Ascending aorta (tissue), 2 donors: Measurements from ENCODE around the gene NKD1. TPM values are rescaled to one million over a fixed set of nuclear protein-coding genes. Genes with fewer than 3 reads are reported as not detected.

Experiments
- DNase-seq, 2 donors: peaks; one replicate each; pipeline ENCODE4 v3.0.0-alpha.2; 2019; ENCODE audit warnings: low spot score in 2 of 2
- H3K27ac ChIP-seq, 2 donors: fragments of 200-600 bp; sonication (generic); one replicate each; pipeline ENCODE4 v1.5.1; 2016 to 2017; ENCODE audit warnings: mild to moderate bottlenecking in 1 of 2
- H3K27me3 ChIP-seq: fragments of 200-600 bp; sonication (generic); one replicate; pipeline ENCODE4 v1.5.1; 2017
- H3K36me3 ChIP-seq, 2 donors: fragments of 200-600 bp; sonication (generic); one replicate each; pipeline ENCODE4 v1.5.1; 2016
- H3K4me1 ChIP-seq, 2 donors: fragments of 200-600 bp; sonication (generic); one replicate each; pipeline ENCODE4 v1.5.1; 2016 to 2017; ENCODE audit warnings: mild to moderate bottlenecking in 1 of 2
- H3K4me3 ChIP-seq, 2 donors: fragments of 200-600 bp; sonication (generic); one replicate each; pipeline ENCODE4 v1.5.1; 2016 to 2017; ENCODE audit warnings: mild to moderate bottlenecking in 1 of 2
- H3K9me3 ChIP-seq, 2 donors: fragments of 200-600 bp; sonication (generic); one replicate each; pipeline ENCODE4 v1.5.1; 2016
- intact Hi-C: fragments of 100-400 bp; cut with DNase I; formaldehyde crosslinking; loops from one replicate; pipeline ENCODE4 v1.15.1; 2023
- total RNA-seq: library from RNA; depleted of rRNA; stranded (reverse); fragments of >200 nt; gene quantifications from one replicate; pipeline ENCODE4 v1.1.0, GENCODE V29; 2016
- TF ChIP-seq, protein P1 (sequence below), 3 experiments: fragments of 200-600 bp in 2 of 3; fragments of 450-650 bp in 1 of 3; sonication (generic) in 2 of 3; IDR thresholded peaks; one replicate each; pipeline ENCODE4 v1.5.1; 2016 to 2019; ENCODE audit warnings: antibody characterized with exemption in 3 of 3, mild to moderate bottlenecking in 1 of 3, moderate library complexity in 1 of 3

The NKD1 gene, protein sequence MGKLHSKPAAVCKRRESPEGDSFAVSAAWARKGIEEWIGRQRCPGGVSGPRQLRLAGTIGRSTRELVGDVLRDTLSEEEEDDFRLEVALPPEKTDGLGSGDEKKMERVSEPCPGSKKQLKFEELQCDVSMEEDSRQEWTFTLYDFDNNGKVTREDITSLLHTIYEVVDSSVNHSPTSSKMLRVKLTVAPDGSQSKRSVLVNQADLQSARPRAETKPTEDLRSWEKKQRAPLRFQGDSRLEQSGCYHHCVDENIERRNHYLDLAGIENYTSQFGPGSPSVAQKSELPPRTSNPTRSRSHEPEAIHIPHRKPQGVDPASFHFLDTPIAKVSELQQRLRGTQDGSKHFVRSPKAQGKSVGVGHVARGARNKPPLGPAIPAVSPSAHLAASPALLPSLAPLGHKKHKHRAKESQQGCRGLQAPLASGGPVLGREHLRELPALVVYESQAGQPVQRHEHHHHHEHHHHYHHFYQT
- total RNA-seq: 33.2 TPM

DNA sequence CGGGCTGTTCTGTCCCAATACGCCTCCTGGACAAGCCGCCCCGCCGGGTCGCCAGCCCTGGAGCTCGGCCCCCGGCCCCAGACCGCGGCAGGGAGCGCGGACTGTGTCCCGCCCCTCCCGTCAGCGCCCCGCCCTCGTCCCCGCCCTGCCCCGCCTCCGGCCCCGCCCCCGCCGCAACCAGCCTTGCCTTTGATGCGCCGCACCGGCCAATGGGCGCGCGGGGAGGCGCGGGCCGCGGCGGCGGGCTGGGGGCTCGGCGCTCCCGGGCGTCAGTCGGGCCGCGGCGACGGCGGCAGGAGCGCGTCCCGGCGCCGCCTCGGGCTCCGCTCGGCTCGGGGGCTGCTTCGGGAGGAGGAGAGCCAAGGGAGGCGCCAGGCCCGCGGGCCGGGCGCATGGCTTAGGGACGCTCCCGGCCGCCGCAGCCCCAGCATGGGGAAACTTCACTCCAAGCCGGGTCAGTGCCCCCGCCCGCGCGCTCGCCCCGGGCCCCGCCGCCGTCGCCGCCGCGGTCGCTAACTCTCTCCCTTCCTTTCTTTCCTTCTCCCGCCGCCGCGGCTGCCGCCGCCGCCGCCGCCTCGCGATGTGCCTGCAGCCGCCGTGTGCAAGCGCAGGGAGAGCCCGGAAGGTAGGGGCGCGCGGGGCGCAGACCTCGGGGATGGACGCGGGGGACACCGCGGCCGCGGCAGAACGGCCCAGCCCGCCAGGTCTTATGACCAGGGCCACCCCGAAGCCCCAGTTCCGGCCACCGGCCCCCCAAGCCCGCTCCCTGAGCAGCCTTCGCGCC lies at the start of gene NKD1:
Gene NKD1 (plus strand): TSS at position 272 of the 784 bp plus-strand sequence. CDS start 158 bp downstream, at position 430.
- TF ChIP-seq, protein P1, sequence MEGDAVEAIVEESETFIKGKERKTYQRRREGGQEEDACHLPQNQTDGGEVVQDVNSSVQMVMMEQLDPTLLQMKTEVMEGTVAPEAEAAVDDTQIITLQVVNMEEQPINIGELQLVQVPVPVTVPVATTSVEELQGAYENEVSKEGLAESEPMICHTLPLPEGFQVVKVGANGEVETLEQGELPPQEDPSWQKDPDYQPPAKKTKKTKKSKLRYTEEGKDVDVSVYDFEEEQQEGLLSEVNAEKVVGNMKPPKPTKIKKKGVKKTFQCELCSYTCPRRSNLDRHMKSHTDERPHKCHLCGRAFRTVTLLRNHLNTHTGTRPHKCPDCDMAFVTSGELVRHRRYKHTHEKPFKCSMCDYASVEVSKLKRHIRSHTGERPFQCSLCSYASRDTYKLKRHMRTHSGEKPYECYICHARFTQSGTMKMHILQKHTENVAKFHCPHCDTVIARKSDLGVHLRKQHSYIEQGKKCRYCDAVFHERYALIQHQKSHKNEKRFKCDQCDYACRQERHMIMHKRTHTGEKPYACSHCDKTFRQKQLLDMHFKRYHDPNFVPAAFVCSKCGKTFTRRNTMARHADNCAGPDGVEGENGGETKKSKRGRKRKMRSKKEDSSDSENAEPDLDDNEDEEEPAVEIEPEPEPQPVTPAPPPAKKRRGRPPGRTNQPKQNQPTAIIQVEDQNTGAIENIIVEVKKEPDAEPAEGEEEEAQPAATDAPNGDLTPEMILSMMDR (IDR thresholded peaks at IDR 0.05): no peak
- Histone ChIP-seq H3K27me3 (no peaks in the 10 kb centered on the region), H3K36me3 (no peaks in the 10 kb centered on the region), H3K27ac (peak within 1 kb of the TSS; percentile 71 to 82), H3K9me3 (no peaks in the 10 kb centered on the region), H3K4me3 (peak within 1 kb of the TSS; percentile 67 to 82), H3K4me1 (peaks cover 2 to 13% of the 10 kb centered on the region in 2 donors)
- intact Hi-C loops: loop anchor here (1.0 to 2.0 kb wide), 7 partner anchors 36 to 395 kb away; partner anchors contain the start of genes BRD7, CYLD and TENT4B
- DNase-seq: peak in 1 of 2 donors; percentile 86

DNA sequence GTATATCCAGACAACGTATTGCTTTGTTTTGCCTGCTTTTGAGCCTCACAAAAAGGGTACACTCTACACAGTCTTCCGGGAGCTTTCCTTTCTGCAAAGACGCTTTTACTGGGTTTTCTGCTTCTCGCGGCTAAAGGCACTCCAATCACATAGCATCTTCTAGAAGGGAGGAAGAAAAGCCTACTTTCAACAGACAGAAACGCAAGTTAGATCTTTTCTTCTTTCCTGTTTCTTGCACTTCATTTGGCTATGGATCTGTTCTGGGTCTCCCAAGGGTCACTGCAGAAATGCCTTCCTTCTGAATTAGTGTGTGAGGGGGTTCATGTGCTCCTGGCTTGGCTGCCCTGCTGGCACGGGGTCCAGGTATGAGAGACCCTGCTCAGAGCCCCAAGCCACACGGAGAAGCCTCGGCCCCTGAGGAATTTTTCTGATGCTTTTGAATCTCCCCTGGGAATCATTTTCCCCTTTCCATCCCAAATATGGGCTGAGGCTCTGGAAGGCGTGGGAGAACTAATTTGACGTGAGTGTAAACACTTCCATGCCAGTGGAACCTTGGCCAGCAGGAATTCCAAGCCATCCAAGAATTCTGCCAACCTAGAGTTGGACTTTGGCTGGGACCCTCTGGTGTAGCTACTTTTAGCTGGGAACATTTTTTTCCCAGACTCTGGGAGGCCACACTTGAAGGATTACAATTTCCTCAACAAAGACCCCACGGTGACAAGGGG lies 49.6 kb upstream of the NKD1 start:
- Histone ChIP-seq H3K27me3 (no peaks in the 10 kb centered on the region), H3K36me3 (no peaks in the 10 kb centered on the region), H3K9me3 (no peaks in the 10 kb centered on the region), H3K4me1 (peaks cover 0 to 38% of the 10 kb centered on the region in 2 donors), H3K27ac (peak overlapping the region; percentile 83 to 86), H3K4me3 (peak overlapping the region in 1 of 2 donors; percentile 44)
- intact Hi-C loops: loop anchor here (2.0 to 10.0 kb wide), 3 partner anchors 50 to 344 kb away; partner anchors contain the start of genes NKD1 and TENT4B
- peak in 1 of 2 donors; percentile 86 for DNase-seq
- TF ChIP-seq, protein P1 (IDR thresholded peaks at IDR 0.05): no peak

DNA sequence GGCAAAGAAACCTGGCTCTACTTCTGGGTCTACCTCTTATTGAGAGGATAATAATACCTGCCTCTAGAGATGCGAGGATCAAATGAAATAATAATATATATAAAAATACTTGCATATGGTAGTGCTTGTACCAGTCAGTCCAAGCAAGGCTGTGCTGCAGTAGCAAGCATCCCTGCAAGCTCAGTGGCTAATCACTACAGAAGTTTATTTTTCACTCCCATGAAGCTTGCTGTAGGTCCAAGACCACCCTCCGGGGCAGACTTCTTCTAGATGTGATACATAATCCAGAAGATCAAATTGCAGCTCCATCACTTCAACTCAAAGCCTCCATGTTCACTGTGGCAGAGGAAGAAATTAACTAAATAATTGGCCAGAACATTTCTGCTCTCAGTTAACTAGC lies 48.9 kb upstream of the NKD1 start:
- DNase-seq: no peak
- Histone ChIP-seq H3K9me3 (no peaks in the 10 kb centered on the region), H3K4me3 (peak overlapping the region in 1 of 2 donors; percentile 44), H3K27ac (peak overlapping the region; percentile 83 to 86), H3K27me3 (no peaks in the 10 kb centered on the region), H3K4me1 (peaks cover 0 to 38% of the 10 kb centered on the region in 2 donors), H3K36me3 (no peaks in the 10 kb centered on the region)
- intact Hi-C loops: loop anchor here (2.0 to 10.0 kb wide), 3 partner anchors 50 to 344 kb away; partner anchors contain the start of genes NKD1 and TENT4B
- TF ChIP-seq, protein P1 (IDR thresholded peaks at IDR 0.05): no peak

DNA sequence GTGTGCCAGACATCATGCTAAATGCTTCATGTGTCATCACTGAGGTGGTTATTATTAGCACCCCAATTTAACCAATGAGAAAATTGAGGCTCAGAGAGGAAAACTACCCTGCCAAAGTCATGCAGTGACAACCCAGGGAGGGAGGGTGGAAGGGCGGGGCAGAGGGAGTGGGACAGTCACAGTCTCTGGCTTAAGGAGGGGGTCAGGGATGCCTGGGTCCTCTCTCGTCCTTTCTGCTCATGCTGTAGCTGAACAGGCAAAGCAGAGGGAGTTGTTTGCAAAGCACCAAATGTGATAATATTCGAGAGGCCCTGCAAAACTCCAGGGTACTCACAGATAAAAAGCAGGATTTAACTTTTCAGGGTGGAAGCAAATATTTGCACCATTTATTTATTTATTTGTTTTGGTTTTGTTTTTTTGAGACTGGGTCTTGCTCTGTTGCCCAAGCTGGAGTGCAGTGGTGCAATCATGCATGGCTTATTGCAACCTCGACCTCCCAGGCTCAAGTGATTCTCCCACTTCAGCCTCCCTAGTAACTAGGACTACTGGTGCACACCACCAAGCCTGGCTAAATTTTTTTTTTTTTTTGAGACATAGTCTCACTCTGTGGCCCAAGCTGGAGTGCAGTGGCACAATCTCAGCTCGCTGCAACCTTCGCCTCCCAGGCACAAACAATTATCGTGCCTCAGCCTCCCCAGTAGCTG lies 47.9 kb upstream of the NKD1 start:
- intact Hi-C loops: no loop called here
- Histone ChIP-seq H3K4me3 (no peak overlapping the region), H3K27ac (peak overlapping the region; percentile 83 to 86), H3K27me3 (no peaks in the 10 kb centered on the region), H3K4me1 (peaks cover 0 to 38% of the 10 kb centered on the region in 2 donors), H3K9me3 (no peaks in the 10 kb centered on the region), H3K36me3 (no peaks in the 10 kb centered on the region)
- TF ChIP-seq, protein P1 (IDR thresholded peaks at IDR 0.05): no peak
- no peak for DNase-seq
